AG04449 (cell line): ENCODE measurements around the gene MARS1.

Experiments used
- CTCF ChIA-PET: fragments of 350-600 bp; formaldehyde crosslinking; extraction: SDS; loops from one replicate; lab custom pipeline; 2021; ENCODE audit warnings: antibody characterized with exemption; lab: Yijun Ruan, JAX
- POLR2A ChIA-PET: fragments of 400-600, 350-600 bp; formaldehyde crosslinking; extraction: SDS; loops from one replicate; lab custom pipeline; 2020; ENCODE audit warnings: antibody characterized with exemption, inconsistent platforms; lab: Yijun Ruan, JAX
- DNase-seq: peaks from one replicate; pipeline ENCODE4 v3.0.0-alpha.2; 2010; ENCODE audit warnings: low read depth, low spot score
- H3K4me3 ChIP-seq: 2 replicates; pipeline ENCODE4 v1.5.1; 2011; ENCODE audit warnings: low read depth, mild to moderate bottlenecking, control low read depth, low read length
- TF ChIP-seq, protein P1 (sequence below): IDR thresholded peaks from one replicate; pipeline ENCODE4 v1.5.1; 2011; ENCODE audit warnings: mild to moderate bottlenecking, moderate library complexity, low read length, control low read depth, inconsistent platforms; ENCODE audit not compliant: insufficient read depth; ENCODE audit errors: missing control alignments

MARS1 gene

GRCh38 chr12:57452181-57452936, 35.5 kb upstream of the MARS1 start:
- TF ChIP-seq, protein P1, sequence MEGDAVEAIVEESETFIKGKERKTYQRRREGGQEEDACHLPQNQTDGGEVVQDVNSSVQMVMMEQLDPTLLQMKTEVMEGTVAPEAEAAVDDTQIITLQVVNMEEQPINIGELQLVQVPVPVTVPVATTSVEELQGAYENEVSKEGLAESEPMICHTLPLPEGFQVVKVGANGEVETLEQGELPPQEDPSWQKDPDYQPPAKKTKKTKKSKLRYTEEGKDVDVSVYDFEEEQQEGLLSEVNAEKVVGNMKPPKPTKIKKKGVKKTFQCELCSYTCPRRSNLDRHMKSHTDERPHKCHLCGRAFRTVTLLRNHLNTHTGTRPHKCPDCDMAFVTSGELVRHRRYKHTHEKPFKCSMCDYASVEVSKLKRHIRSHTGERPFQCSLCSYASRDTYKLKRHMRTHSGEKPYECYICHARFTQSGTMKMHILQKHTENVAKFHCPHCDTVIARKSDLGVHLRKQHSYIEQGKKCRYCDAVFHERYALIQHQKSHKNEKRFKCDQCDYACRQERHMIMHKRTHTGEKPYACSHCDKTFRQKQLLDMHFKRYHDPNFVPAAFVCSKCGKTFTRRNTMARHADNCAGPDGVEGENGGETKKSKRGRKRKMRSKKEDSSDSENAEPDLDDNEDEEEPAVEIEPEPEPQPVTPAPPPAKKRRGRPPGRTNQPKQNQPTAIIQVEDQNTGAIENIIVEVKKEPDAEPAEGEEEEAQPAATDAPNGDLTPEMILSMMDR = no peak

DNA sequence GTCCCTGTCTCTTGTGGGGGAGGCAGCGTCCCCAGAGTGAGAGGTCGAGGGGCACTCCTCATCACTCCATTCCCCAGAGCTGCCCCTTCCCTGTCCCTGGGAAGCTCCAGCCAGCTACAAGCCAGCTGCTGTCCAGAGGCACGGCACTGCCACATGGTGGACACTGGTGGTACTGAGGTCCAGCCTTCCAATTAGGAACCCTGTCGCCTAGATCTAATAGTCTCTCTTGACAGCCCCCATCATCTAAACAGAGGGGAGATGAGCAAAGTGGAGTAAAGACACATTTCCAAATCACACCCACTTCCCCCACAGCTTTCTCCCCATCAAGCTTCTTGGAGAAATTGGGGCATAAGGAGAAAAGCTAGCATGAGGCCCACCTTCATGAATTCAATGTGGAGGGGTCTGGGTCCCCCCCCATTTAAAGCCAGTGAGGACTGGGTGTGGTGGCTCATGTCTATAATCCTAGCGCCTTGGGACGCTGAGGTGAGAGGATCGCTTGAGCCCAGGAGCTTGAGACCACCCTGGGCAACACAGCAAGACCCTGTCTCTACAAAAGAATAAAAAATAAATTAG, 34.8 kb upstream of the MARS1 start:
- TF ChIP-seq, protein P1 = peak; percentile 94

More at GRCh38 chr12:57452181-57452936, 35.5 kb upstream of the MARS1 start:
- ChIA-PET CTCF (interaction anchor here (0.5 to 19.6 kb wide), 45 partner anchors 8 to 328 kb away, joined by 3 to 880 read pairs (median 5); partner anchors contain the start of genes GLI1, INHBC and STAC3), POLR2A (interaction anchor here (0.6 to 1.7 kb wide), 7 partner anchors 10 to 357 kb away, joined by 3 to 6 read pairs (median 3); no protein-coding TSS in a partner anchor)
- DNase-seq = peak; percentile 86
- peak overlapping the region; percentile 19 for H3K4me3 ChIP-seq

GRCh38 chr12:57454213-57454565, 33.7 kb upstream of the MARS1 start:
- DNase-seq = no peak
- TF ChIP-seq, protein P1 = no peak
- CTCF ChIA-PET = interaction anchor here (1.0 to 19.6 kb wide), 21 partner anchors 10 to 241 kb away, joined by 3 to 880 read pairs (median 17); partner anchors contain the start of genes INHBC and STAC3
- H3K4me3 ChIP-seq = no peak overlapping the region
- POLR2A ChIA-PET = interaction anchor here (1.2 kb wide), 1 partner anchor 145 kb away, joined by 4 read pairs; no protein-coding TSS in a partner anchor

More for the DNA sequence above, 34.8 kb upstream of the MARS1 start:
- CTCF ChIA-PET = interaction anchor here (0.5 to 19.6 kb wide), 45 partner anchors 10 to 329 kb away, joined by 3 to 880 read pairs (median 5); partner anchors contain the start of genes INHBC and STAC3
- no peak for DNase-seq
- H3K4me3 ChIP-seq = no peak overlapping the region
- POLR2A ChIA-PET = interaction anchor here (0.6 to 1.7 kb wide), 5 partner anchors 13 to 180 kb away, joined by 3 to 6 read pairs (median 4); no protein-coding TSS in a partner anchor

DNA sequence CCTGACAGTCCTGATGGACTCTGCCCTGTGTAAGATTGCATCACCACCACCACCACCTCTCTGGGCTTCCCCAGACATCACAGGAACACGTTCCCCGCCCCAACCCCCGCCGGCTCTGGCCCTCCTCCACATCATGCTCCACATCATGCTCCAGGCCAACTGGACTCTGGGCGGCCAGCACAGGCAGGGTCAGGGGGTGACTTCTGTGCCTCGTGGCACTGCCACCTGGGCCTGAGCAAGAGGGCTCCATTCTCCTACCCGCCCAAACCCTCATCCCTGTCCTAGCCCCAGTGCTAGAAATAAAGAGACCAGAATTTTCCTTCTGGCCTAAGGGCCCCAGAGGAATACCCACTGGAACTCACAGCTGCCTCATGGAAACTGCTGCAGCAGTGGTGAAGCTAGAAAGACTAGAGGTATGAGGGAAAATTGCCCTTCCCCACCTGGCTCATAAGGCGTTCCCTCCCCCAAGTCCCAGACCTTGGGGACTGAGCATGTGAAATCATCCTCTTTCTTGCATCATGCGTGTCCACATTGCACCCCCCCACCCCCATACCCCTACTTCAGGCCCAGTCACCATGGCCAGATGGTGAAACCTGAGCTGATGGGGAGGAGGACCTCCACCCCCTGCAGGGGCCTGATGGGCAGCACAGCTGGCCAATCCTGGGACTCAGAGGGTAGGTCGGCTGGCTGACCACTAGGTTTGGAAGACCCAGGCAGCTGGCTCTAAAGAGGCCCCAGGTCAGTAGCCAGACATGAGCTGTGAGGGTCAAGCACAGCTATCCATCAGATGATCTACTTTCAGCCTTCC, 33.1 kb upstream of the MARS1 start, which contains the start of gene INHBE:
TSS of gene INHBE (plus strand) at position 742 of the 808 bp plus-strand sequence. CDS start 230 bp downstream, outside the sequence.
- peak; percentile 77 for DNase-seq
- CTCF ChIA-PET = interaction anchor here (0.6 to 19.6 kb wide), 31 partner anchors 9 to 241 kb away, joined by 3 to 880 read pairs (median 7); partner anchors contain the start of genes B4GALNT1, INHBC and STAC3
- TF ChIP-seq, protein P1 = no peak
- POLR2A ChIA-PET = interaction anchor here (1.2 to 1.3 kb wide), 2 partner anchors 65 to 145 kb away, joined by 3 to 4 read pairs; partner anchors contain the start of gene DDIT3
- peak within 1 kb of the TSS; percentile 46 for H3K4me3 ChIP-seq

- TF ChIP-seq, protein P1 = no peak
- H3K4me3 ChIP-seq = peak overlapping the region; percentile 46
- ChIA-PET POLR2A (interaction anchor here (1.2 to 1.3 kb wide), 2 partner anchors 65 to 146 kb away, joined by 3 to 4 read pairs; partner anchors contain the start of gene DDIT3), CTCF (interaction anchor here (0.6 to 19.6 kb wide), 28 partner anchors 8 to 585 kb away, joined by 3 to 880 read pairs (median 4); partner anchors contain the start of genes B4GALNT1, INHBC and STAC3)
- DNase-seq = no peak
These were observed 32.3 kb upstream of the MARS1 start for GRCh38 chr12:57455374-57456144.
